IPS DF 19.7 (cell line): ENCODE data around the gene CFAP251.
"Not testable (repeated sequence)": the region's sequence is repeated elsewhere in the genome, so short reads cannot be mapped to it uniquely, and the experiment has no call there.

Source experiments
- DNase-seq: peaks from one replicate; pipeline ENCODE4 v3.0.0-alpha.2; 2013; ENCODE audit warnings: low read depth, low spot score

CFAP251 gene

GRCh38 chr12:121908702-121909101 lies 9.7 kb upstream of the CFAP251 start:
- DNase-seq, result no peak

- no peak for DNase-seq
Observed at GRCh38 chr12:121911824-121912585, 6.4 kb upstream of the CFAP251 start.

- no peak for DNase-seq
Observed at GRCh38 chr12:121915841-121916321, 2.5 kb upstream of the CFAP251 start.

GRCh38 chr12:121916719-121917118 lies 1.7 kb upstream of the CFAP251 start:
- DNase-seq, result no peak

GRCh38 chr12:121918679-121919038 lies 267 bp downstream of the CFAP251 start:
- DNase-seq, result no peak

GRCh38 chr12:121921066-121921465 lies 2.7 kb downstream of the CFAP251 start:
- DNase-seq, result no peak

GRCh38 chr12:121925358-121925695 lies 6.9 kb downstream of the CFAP251 start:
- DNase-seq, result no peak

- DNase-seq, result no peak
Observed at GRCh38 chr12:121926874-121927706, 8.7 kb downstream of the CFAP251 start.

GRCh38 chr12:121927813-121928212 lies 9.4 kb downstream of the CFAP251 start:
- DNase-seq, result no peak

GRCh38 chr12:121929545-121929944 lies 11.2 kb downstream of the CFAP251 start:
- DNase-seq, result not testable (repeated sequence)

- no peak for DNase-seq
Observed at GRCh38 chr12:121930862-121931261, 12.5 kb downstream of the CFAP251 start.

- no peak for DNase-seq
Observed at GRCh38 chr12:121932176-121932536, 13.8 kb downstream of the CFAP251 start.

GRCh38 chr12:121932914-121933521 lies 14.6 kb downstream of the CFAP251 start:
- DNase-seq, result no peak

- DNase-seq, result no peak
Observed at GRCh38 chr12:121933522-121934308, 15.3 kb downstream of the CFAP251 start.

- no peak for DNase-seq
Observed at GRCh38 chr12:121934309-121934664, 15.9 kb downstream of the CFAP251 start.

- DNase-seq, result no peak
Observed at GRCh38 chr12:121937654-121938053, 19.3 kb downstream of the CFAP251 start.

GRCh38 chr12:121939186-121939585 lies 20.8 kb downstream of the CFAP251 start:
- DNase-seq, result no peak

- no peak for DNase-seq
Observed at GRCh38 chr12:121939992-121940766, 21.8 kb downstream of the CFAP251 start.

- DNase-seq, result no peak
Observed at GRCh38 chr12:121942145-121942718, 23.8 kb downstream of the CFAP251 start.

- no peak for DNase-seq
Observed at GRCh38 chr12:121943926-121944325, 25.5 kb downstream of the CFAP251 start.
